HepG2 (cell line): Measurements from ENCODE around the gene SLTM. TPM values are rescaled to one million over a fixed set of nuclear protein-coding genes. Genes with fewer than 3 reads are reported as not detected.

Experiments used
- ARNT ChIP-seq: fragments of 450-650 bp; IDR thresholded peaks from 2 replicates; pipeline ENCODE4 v1.6.1; 2017
- ATF7-NPFF ChIP-seq: sonication (generic); formaldehyde crosslinking; IDR thresholded peaks from 2 replicates; pipeline ENCODE4 v1.8.1; 2023; ENCODE audit warnings: mild to moderate bottlenecking, low read depth, missing genetic modification reagents, moderate library complexity
- CEBPZ ChIP-seq: IDR thresholded peaks from 2 replicates; pipeline ENCODE4 v1.6.1; 2012; ENCODE audit warnings: low read length, improper control_type of control experiment
- EEA1 ChIP-seq: sonication (generic); formaldehyde crosslinking; IDR thresholded peaks from 2 replicates; pipeline ENCODE4 v1.5.1; 2020; ENCODE audit warnings: mild to moderate bottlenecking, missing genetic modification reagents, borderline replicate concordance
- FIP1L1 ChIP-seq: fragments of 200-400 bp; formaldehyde crosslinking; IDR thresholded peaks from 2 replicates; pipeline ENCODE4 v1.6.1; 2018; ENCODE audit warnings: low read depth, mild to moderate bottlenecking, low read length, moderate library complexity, borderline replicate concordance; ENCODE audit not compliant: insufficient read depth
- FOXM1 ChIP-seq: sonication (generic); formaldehyde crosslinking; IDR thresholded peaks from 2 replicates; pipeline ENCODE4 v1.5.0; 2020; ENCODE audit warnings: missing genetic modification reagents
- FOXO4 ChIP-seq: sonication (generic); formaldehyde crosslinking; conservative IDR thresholded peaks from 2 replicates; pipeline ENCODE4 v1.8.1; 2023; ENCODE audit warnings: missing genetic modification reagents
- HNRNPH1 ChIP-seq: fragments of 200-400 bp; formaldehyde crosslinking; optimal IDR thresholded peaks from 2 replicates; pipeline ENCODE3; 2017; ENCODE audit warnings: mild to moderate bottlenecking, low read depth, low read length
- JDP2 ChIP-seq: sonication (generic); formaldehyde crosslinking; IDR thresholded peaks from 2 replicates; pipeline ENCODE4 v1.8.1; 2022; ENCODE audit warnings: missing genetic modification reagents, borderline replicate concordance
- JUND ChIP-seq: sonication (generic); formaldehyde crosslinking; IDR thresholded peaks from 2 replicates; pipeline ENCODE4 v1.8.0; 2022; ENCODE audit warnings: mild to moderate bottlenecking, missing genetic modification reagents
- KLF13 ChIP-seq: sonication (generic); formaldehyde crosslinking; IDR thresholded peaks from 2 replicates; pipeline ENCODE4 v1.4.0; 2020; ENCODE audit warnings: mild to moderate bottlenecking, missing genetic modification reagents
- MED13 ChIP-seq: sonication (generic); formaldehyde crosslinking; IDR thresholded peaks from 2 replicates; pipeline ENCODE4 v1.5.0; 2020; ENCODE audit warnings: missing genetic modification reagents
- NAIF1 ChIP-seq: sonication (generic); formaldehyde crosslinking; IDR thresholded peaks from 2 replicates; pipeline ENCODE4 v1.5.0; 2020; ENCODE audit warnings: mild to moderate bottlenecking, missing genetic modification reagents, borderline replicate concordance
- NFIB ChIP-seq: sonication (generic); formaldehyde crosslinking; IDR thresholded peaks from 2 replicates; pipeline ENCODE4 v1.9.0; 2021; ENCODE audit warnings: missing genetic modification reagents, mild to moderate bottlenecking, borderline replicate concordance
- RBFOX2 ChIP-seq: fragments of 200-400 bp; formaldehyde crosslinking; IDR thresholded peaks from 2 replicates; pipeline ENCODE4 v1.6.1; 2017; ENCODE audit warnings: low read depth, mild to moderate bottlenecking, low read length
- ZBTB2 ChIP-seq: sonication (generic); formaldehyde crosslinking; IDR thresholded peaks from 2 replicates; pipeline ENCODE4 v1.8.0; 2022; ENCODE audit warnings: low read depth, missing genetic modification reagents
- ZNF160 ChIP-seq: sonication (generic); formaldehyde crosslinking; IDR thresholded peaks from 2 replicates; pipeline ENCODE4 v1.8.0; 2022; ENCODE audit warnings: mild to moderate bottlenecking, inconsistent platforms, missing genetic modification reagents
- ZNF34 ChIP-seq: sonication (generic); formaldehyde crosslinking; IDR thresholded peaks from 2 replicates; pipeline ENCODE4 v1.4.0; 2020; ENCODE audit warnings: mild to moderate bottlenecking, missing genetic modification reagents, borderline replicate concordance
- ZNF569 ChIP-seq: sonication (generic); formaldehyde crosslinking; IDR thresholded peaks from 2 replicates; pipeline ENCODE4 v1.5.0; 2020; ENCODE audit warnings: mild to moderate bottlenecking, missing genetic modification reagents, moderate library complexity, borderline replicate concordance
- ZNF773 ChIP-seq: sonication (generic); formaldehyde crosslinking; IDR thresholded peaks from 2 replicates; pipeline ENCODE4 v1.4.0; 2020; ENCODE audit warnings: missing genetic modification reagents, borderline replicate concordance
- ZXDC ChIP-seq: sonication (generic); formaldehyde crosslinking; IDR thresholded peaks from 2 replicates; pipeline ENCODE4 v1.5.0; 2020; ENCODE audit warnings: mild to moderate bottlenecking, missing genetic modification reagents
- polyA plus RNA-seq, 8 experiments: library from polyadenylated mRNA; depleted of rRNA in 3 of 8; stranded (reverse) in 7 of 8; unstranded in 1 of 8; fragments of >200 nt; fragmentation: Illumina TruSeq in 4 of 8; extraction: Trizol in 4 of 8; gene quantifications; 2 replicates each; pipeline versions ENCODE4 v1.2.1 to v1.2.3, GENCODE V29; 2011 to 2016; ENCODE audit warnings: low read depth in 4 of 8, missing spikeins in 1 of 8, mixed read lengths in 1 of 8; ENCODE audit not compliant: insufficient read depth in 1 of 8
- total RNA-seq, 5 experiments: library from RNA; depleted of rRNA; stranded (reverse); fragments of >200 nt; fragmentation: Illumina TruSeq; extraction: Trizol; gene quantifications; 2 replicates each; pipeline ENCODE4 v1.2.3, GENCODE V29; 2016; ENCODE audit warnings: low read depth in 1 of 5

SLTM gene
- total and polyA plus RNA-seq, 2 of the 13 experiments (the other 11 are each of a cell fraction or from before 2014, with no cell fraction given): 22.0 to 64.2 TPM

GRCh38 chr15:58933281-58934113 is at the start of gene SLTM (continued):
- TF ChIP-seq FIP1L1 (no peak), ATF7-NPFF (peak; percentile 84), JUND (CRISPR knock-in tag) (no peak), MED13 (CRISPR knock-in tag) (no peak), HNRNPH1 (no peak), FOXO4 (no peak), NAIF1 (no peak), ZBTB2 (CRISPR knock-in tag) (peak; percentile 89), EEA1 (CRISPR knock-in tag) (peak; percentile 51; the same call in 1 of the 2 replicates), ZXDC (CRISPR knock-in tag) (no peak), KLF13 (CRISPR knock-in tag) (no peak), ARNT (no peak), JDP2 (CRISPR knock-in tag) (no peak), CEBPZ (no peak), NFIB (CRISPR knock-in tag) (no peak), ZNF160 (CRISPR knock-in tag) (peak; percentile 84), ZNF34 (CRISPR knock-in tag) (no peak), RBFOX2 (peak; percentile 96), ZNF773 (peak; percentile 91), FOXM1 (no peak), ZNF569 (CRISPR knock-in tag) (no peak)
